ENCODE data around the gene TMEM156. TPM values are rescaled to one million over a fixed set of nuclear protein-coding genes. Genes with fewer than 3 reads are reported as not detected.

Gene TMEM156
- total RNA-seq, 2 donors from 2014 or later: 0.27 to 0.51 TPM

- Histone ChIP-seq H3K36me3 (no peaks in the 10 kb centered on the region), H3K9me3 (no peaks in the 10 kb centered on the region), H3K27ac (peak overlapping the region; percentile 83 to 93), H3K27me3 (replicated peaks; ENCODE audit: insufficient read depth) (no peaks in the 10 kb centered on the region), H3K4me3 (peak overlapping the region; percentile 76 to 90), H3K4me1 (replicated peaks) (no peaks in the 10 kb centered on the region)
- TF ChIP-seq POLR2A (IDR thresholded peaks at IDR 0.05) (no peak), POLR2AphosphoS5 (IDR thresholded peaks at IDR 0.05) (no peak)
- TF ChIP-seq, protein P1, sequence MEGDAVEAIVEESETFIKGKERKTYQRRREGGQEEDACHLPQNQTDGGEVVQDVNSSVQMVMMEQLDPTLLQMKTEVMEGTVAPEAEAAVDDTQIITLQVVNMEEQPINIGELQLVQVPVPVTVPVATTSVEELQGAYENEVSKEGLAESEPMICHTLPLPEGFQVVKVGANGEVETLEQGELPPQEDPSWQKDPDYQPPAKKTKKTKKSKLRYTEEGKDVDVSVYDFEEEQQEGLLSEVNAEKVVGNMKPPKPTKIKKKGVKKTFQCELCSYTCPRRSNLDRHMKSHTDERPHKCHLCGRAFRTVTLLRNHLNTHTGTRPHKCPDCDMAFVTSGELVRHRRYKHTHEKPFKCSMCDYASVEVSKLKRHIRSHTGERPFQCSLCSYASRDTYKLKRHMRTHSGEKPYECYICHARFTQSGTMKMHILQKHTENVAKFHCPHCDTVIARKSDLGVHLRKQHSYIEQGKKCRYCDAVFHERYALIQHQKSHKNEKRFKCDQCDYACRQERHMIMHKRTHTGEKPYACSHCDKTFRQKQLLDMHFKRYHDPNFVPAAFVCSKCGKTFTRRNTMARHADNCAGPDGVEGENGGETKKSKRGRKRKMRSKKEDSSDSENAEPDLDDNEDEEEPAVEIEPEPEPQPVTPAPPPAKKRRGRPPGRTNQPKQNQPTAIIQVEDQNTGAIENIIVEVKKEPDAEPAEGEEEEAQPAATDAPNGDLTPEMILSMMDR (IDR thresholded peaks at IDR 0.05): no peak
- intact Hi-C loops (cut with DNase I): loop anchor here (5.0 kb wide), 1 partner anchor 103 kb away; no protein-coding TSS in a partner anchor
- under 1% methylated on average over 25 of the region's 82 CpGs for WGBS
- DNase-seq (ENCODE audit: low spot score): no peak
These were observed 13.0 kb upstream of the TMEM156 start for GRCh38 chr4:39044956-39045826.

GRCh38 chr4:39044364-39044955, 12.3 kb upstream of the TMEM156 start:
- under 1% methylated on average over 37 of the region's 54 CpGs for WGBS
- TF ChIP-seq, protein P1 (IDR thresholded peaks at IDR 0.05): no peak
- TF ChIP-seq POLR2AphosphoS5 (IDR thresholded peaks at IDR 0.05) (peak; percentile 25), POLR2A (IDR thresholded peaks at IDR 0.05) (peak; percentile 30)
- peak overlapping the region; percentile 83 to 93 for H3K27ac ChIP-seq
- peak; percentile 82 for DNase-seq (ENCODE audit: low spot score)
- H3K4me3 ChIP-seq: peak overlapping the region; percentile 76 to 90
- no peaks in the 10 kb centered on the region for H3K36me3 ChIP-seq
- no peaks in the 10 kb centered on the region for H3K9me3 ChIP-seq
- no peaks in the 10 kb centered on the region for H3K27me3 ChIP-seq (replicated peaks; ENCODE audit: insufficient read depth)
- H3K4me1 ChIP-seq (replicated peaks): no peaks in the 10 kb centered on the region
- intact Hi-C loops (cut with DNase I): loop anchor here (5.0 kb wide), 1 partner anchor 102 kb away; no protein-coding TSS in a partner anchor

GRCh38 chr4:39043861-39044363, 11.7 kb upstream of the TMEM156 start:
- WGBS: 11% methylated on average over 8 of the region's 8 CpGs
- Histone ChIP-seq H3K4me1 (replicated peaks) (no peaks in the 10 kb centered on the region), H3K27me3 (replicated peaks; ENCODE audit: insufficient read depth) (no peaks in the 10 kb centered on the region), H3K27ac (peak overlapping the region; percentile 83 to 93), H3K36me3 (no peaks in the 10 kb centered on the region), H3K9me3 (no peaks in the 10 kb centered on the region), H3K4me3 (peak overlapping the region; percentile 76 to 90)
- DNase-seq (ENCODE audit: low spot score): no peak
- intact Hi-C loops (cut with DNase I): loop anchor here (5.0 kb wide), 1 partner anchor 102 kb away; no protein-coding TSS in a partner anchor
- TF ChIP-seq POLR2AphosphoS5 (IDR thresholded peaks at IDR 0.05) (no peak), POLR2A (IDR thresholded peaks at IDR 0.05) (no peak)
- TF ChIP-seq, protein P1 (IDR thresholded peaks at IDR 0.05): no peak

DNA sequence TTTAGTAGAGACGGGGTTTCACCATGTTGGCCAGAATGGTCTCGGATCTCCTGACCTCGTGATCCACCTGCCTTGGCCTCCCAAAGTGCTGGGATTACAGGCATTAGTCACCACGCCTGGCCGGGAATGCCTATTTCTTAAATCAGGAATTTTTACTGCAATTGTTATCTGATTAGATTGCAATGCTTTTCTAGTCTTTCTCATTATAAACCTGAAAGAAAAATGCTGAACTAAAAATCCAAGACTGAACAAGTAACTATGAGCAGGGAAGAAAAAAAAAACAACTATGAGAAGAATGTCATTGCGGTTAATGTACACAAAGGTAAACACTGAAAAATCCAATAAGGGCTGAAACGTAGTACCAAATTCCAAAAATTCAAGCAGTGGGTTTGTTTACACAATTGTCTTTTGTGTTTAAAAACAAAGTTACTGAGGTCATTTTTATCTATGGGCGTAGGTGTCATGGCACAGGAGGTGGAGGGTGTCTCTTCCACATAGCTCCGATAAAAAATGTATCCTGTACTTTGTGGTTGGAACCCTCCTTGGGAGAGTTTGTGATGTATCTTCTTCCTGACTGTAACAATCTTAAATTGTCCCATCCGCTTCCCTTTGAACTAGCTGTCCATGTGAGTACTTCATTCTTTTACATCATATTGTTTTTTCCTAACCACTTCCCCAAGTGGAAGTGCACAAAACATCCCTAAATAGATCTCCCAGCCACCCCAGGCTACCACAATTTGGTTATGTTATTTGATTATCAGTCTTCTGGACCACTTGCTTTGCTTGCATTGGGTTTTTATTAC, 11.1 kb upstream of the TMEM156 start:
- H3K4me3 ChIP-seq: no peak overlapping the region
- peak; percentile 9 for DNase-seq (ENCODE audit: low spot score)
- intact Hi-C loops (cut with DNase I): loop anchor here (5.0 kb wide), 1 partner anchor 101 kb away; no protein-coding TSS in a partner anchor
- no peaks in the 10 kb centered on the region for H3K9me3 ChIP-seq
- peak overlapping the region; percentile 83 to 93 for H3K27ac ChIP-seq
- H3K4me1 ChIP-seq (replicated peaks): no peaks in the 10 kb centered on the region
- TF ChIP-seq, protein P1 (IDR thresholded peaks at IDR 0.05): no peak
- no peak for TF ChIP-seq POLR2AphosphoS5 (IDR thresholded peaks at IDR 0.05)
- TF ChIP-seq POLR2A (IDR thresholded peaks at IDR 0.05): no peak
- 27% methylated on average over 10 of the region's 10 CpGs for whole genome bisulfite sequencing
- H3K36me3 ChIP-seq: no peaks in the 10 kb centered on the region
- H3K27me3 ChIP-seq (replicated peaks; ENCODE audit: insufficient read depth): no peaks in the 10 kb centered on the region
